Natural killer cell (primary cell): Measurements from ENCODE around the gene FNDC3B. TPM values are rescaled to one million over a fixed set of nuclear protein-coding genes. Genes with fewer than 3 reads are reported as not detected.

Experiments
- ATAC-seq, 3 donors: fragments of 150-1000 bp in 2 of 3; fragments of 200-7000 bp in 1 of 3; cut with Tn5 transposase; 1 replicate in 1 of 3; 2 replicates in 2 of 3; pipeline ENCODE4 v1.10.0; 2021; ENCODE audit warnings: mild to moderate bottlenecking in 2 of 3, moderate library complexity in 2 of 3
- DNase-seq, 2 donors: peaks; one replicate each; pipeline versions ENCODE4 v3.0.0 to v3.0.0-alpha.2; 2013 to 2021; ENCODE audit warnings: mixed read lengths in 1 of 2
- H3K27ac ChIP-seq: one replicate; pipeline ENCODE4 v1.5.1; 2013; ENCODE audit warnings: mild to moderate bottlenecking, low read length
- H3K27me3 ChIP-seq: one replicate; pipeline ENCODE4 v1.6.1; 2013; ENCODE audit warnings: low read length; ENCODE audit not compliant: control insufficient read depth, insufficient read depth
- H3K36me3 ChIP-seq: one replicate; pipeline ENCODE4 v1.6.1; 2013; ENCODE audit warnings: low read length; ENCODE audit not compliant: control insufficient read depth, insufficient read depth
- H3K4me1 ChIP-seq: one replicate; pipeline ENCODE4 v1.6.1; 2013; ENCODE audit warnings: low read length; ENCODE audit not compliant: control insufficient read depth, insufficient read depth
- H3K4me3 ChIP-seq: one replicate; pipeline ENCODE4 v1.5.1; 2013; ENCODE audit warnings: low read length
- H3K9me3 ChIP-seq: one replicate; pipeline ENCODE4 v1.6.1; 2013; ENCODE audit warnings: low read length; ENCODE audit not compliant: control insufficient read depth, insufficient read depth
- H3K27ac Mint-ChIP-seq, 2 donors: one replicate each; pipeline ENCODE4 v1.8.0; 2022; ENCODE audit warnings: mild to moderate bottlenecking in 2 of 2, mixed read lengths in 2 of 2, moderate library complexity in 1 of 2
- H3K27me3 Mint-ChIP-seq, 2 donors: one replicate each; pipeline ENCODE4 v1.8.0; 2022; ENCODE audit warnings: low read depth in 2 of 2, mixed read lengths in 2 of 2
- H3K36me3 Mint-ChIP-seq: one replicate; pipeline ENCODE4 v1.8.0; 2022; ENCODE audit warnings: mixed read lengths
- H3K4me1 Mint-ChIP-seq, 2 donors: one replicate each; pipeline ENCODE4 v1.8.0; 2022; ENCODE audit warnings: mixed read lengths in 2 of 2
- H3K4me3 Mint-ChIP-seq: one replicate; pipeline ENCODE4 v1.8.0; 2022; ENCODE audit warnings: mild to moderate bottlenecking, moderate library complexity, mixed read lengths
- H3K9me3 Mint-ChIP-seq, 2 donors: one replicate each; pipeline ENCODE4 v1.8.0; 2022; ENCODE audit warnings: mixed read lengths in 2 of 2
- CTCF ChIP-seq: fragments of 200-600 bp; IDR thresholded peaks from one replicate; pipeline ENCODE4 v1.8.0; 2022; ENCODE audit warnings: antibody characterized with exemption
- WGBS: methylation state at CpG from one replicate; pipeline ENCODE4 v1.1.7; 2013; ENCODE audit warnings: missing lambda C conversion rate; ENCODE audit not compliant: insufficient coverage; 5-methylcytosine and 5-hydroxymethylcytosine counted together
- intact Hi-C: fragments of 100-400 bp; cut with micrococcal nuclease; formaldehyde crosslinking; loops from one replicate; pipeline ENCODE4 v1.14.2; 2022
- total RNA-seq, 4 donors: library from RNA; stranded (reverse); fragments of 120-200 nt in 1 of 4; gene quantifications; one replicate each; pipeline versions ENCODE4 v1.2.3 to v1.2.4, GENCODE V29; 2013 to 2022

Gene FNDC3B
- total RNA-seq, 3 donors from 2014 or later (not counting 1 experiment from before 2014, with no cell fraction given): 154 to 214 (median 206) TPM

- Histone ChIP-seq H3K4me3 (no peak overlapping the region), H3K27ac (peak overlapping the region; percentile 40), H3K27me3 (no peaks in the 10 kb centered on the region), H3K36me3 (no peaks in the 10 kb centered on the region), H3K4me1 (peaks cover 17% of the 10 kb centered on the region), H3K9me3 (no peaks in the 10 kb centered on the region)
- peaks cover 73 to 77% of the 10 kb centered on the region in 2 donors for H3K4me1 Mint-ChIP-seq
- H3K9me3 Mint-ChIP-seq: no peaks in the 10 kb centered on the region
- peak overlapping the region; percentile 70 for H3K4me3 Mint-ChIP-seq
- intact Hi-C loops: loop anchor here (5.0 kb wide), 2 partner anchors 35 kb away; no protein-coding TSS in a partner anchor
- peak overlapping the region; percentile 80 to 92 for H3K27ac Mint-ChIP-seq
- DNase-seq (no peak), ATAC-seq (no peak)
- WGBS: 95% methylated on average over 2 of the region's 3 CpGs
- no peak for TF ChIP-seq CTCF
- no peaks in the 10 kb centered on the region for H3K27me3 Mint-ChIP-seq
- H3K36me3 Mint-ChIP-seq: no peaks in the 10 kb centered on the region
Observed at GRCh38 chr3:172096881-172097420, 57.6 kb downstream of the FNDC3B start.

- no CpG with 5 or more reads among the region's 1 CpG for WGBS
- no peak for ATAC-seq
- H3K27me3 ChIP-seq: no peaks in the 10 kb centered on the region
- no peak for TF ChIP-seq CTCF
- Mint-ChIP-seq H3K4me1 (peaks cover 73 to 77% of the 10 kb centered on the region in 2 donors), H3K36me3 (no peaks in the 10 kb centered on the region), H3K27ac (peak overlapping the region; percentile 67 to 92), H3K27me3 (no peaks in the 10 kb centered on the region), H3K4me3 (peak overlapping the region; percentile 35), H3K9me3 (no peaks in the 10 kb centered on the region)
- intact Hi-C loops: loop anchor here (5.0 kb wide), 2 partner anchors 35 kb away; no protein-coding TSS in a partner anchor
- peaks cover 23% of the 10 kb centered on the region for H3K4me1 ChIP-seq
- H3K9me3 ChIP-seq: no peaks in the 10 kb centered on the region
- H3K4me3 ChIP-seq: no peak overlapping the region
- no peak overlapping the region for H3K27ac ChIP-seq
- no peaks in the 10 kb centered on the region for H3K36me3 ChIP-seq
- DNase-seq: no peak
Observed at GRCh38 chr3:172097585-172097984, 58.2 kb downstream of the FNDC3B start.

GRCh38 chr3:172098698-172099494 lies 59.5 kb downstream of the FNDC3B start:
- Histone ChIP-seq H3K4me3 (no peak overlapping the region), H3K9me3 (no peaks in the 10 kb centered on the region), H3K27ac (peak overlapping the region; percentile 21), H3K4me1 (peaks cover 24% of the 10 kb centered on the region), H3K36me3 (no peaks in the 10 kb centered on the region), H3K27me3 (no peaks in the 10 kb centered on the region)
- ATAC-seq (no peak), DNase-seq (no peak)
- Mint-ChIP-seq H3K27me3 (no peaks in the 10 kb centered on the region), H3K36me3 (no peaks in the 10 kb centered on the region), H3K27ac (peak overlapping the region; percentile 67 to 92), H3K9me3 (no peaks in the 10 kb centered on the region), H3K4me1 (peaks cover 78 to 82% of the 10 kb centered on the region in 2 donors), H3K4me3 (peak overlapping the region; percentile 58)
- WGBS: 87% methylated on average over 9 of the region's 9 CpGs
- intact Hi-C loops: loop anchor here (5.0 kb wide), 2 partner anchors 33 to 37 kb away; no protein-coding TSS in a partner anchor
- no peak for TF ChIP-seq CTCF
